GM21619 (cell line): ENCODE results near the gene TSPAN4.

ENCODE experiments used
- ATAC-seq: cut with Tn5 transposase; IDR thresholded peaks from one replicate; pipeline ENCODE4 v1.9.1; 2021; ENCODE audit not compliant: unreplicated experiment

Gene TSPAN4

DNA sequence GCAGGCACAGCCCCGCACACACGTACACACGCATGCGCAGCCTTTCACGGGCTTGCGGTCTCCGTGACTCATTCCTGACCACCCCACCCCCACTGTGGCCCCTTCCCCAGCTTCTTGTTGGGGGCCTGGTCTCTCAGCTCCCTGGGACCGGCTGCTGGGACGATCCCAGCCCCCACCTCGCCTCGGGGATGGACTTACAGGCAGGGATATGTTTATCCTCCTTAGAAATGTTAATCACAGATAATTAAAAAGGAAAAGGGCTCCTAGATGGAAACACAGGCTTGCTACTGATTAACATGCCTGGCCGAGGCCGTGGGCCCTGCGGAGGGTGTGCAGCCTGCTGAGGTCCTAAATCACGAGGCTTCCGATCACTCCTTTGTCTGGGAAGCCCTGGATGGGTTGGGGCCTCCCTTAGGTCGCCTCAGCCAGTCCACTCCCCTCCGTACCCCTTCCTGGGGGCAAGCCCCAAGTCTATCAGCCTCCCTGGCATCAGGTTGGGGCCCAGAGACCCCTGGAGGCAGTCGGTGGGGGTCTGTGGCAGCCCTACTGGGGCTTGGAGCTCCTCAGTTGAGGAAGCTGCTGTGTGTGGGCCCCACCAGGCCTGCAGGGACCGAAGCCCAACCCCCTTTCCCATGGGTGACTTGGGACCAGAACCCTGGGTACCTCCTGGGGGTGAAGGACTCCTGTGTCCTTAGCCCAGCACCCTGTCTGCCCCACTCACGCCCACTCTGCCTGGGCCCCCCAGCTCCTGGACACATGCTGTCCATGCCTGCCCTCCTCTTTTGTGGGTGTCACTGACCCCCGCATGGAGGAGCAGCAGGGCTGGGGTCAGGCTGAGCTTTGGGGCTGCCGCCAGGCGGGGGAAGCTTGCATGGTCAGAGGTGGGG lies 20.6 kb downstream of the TSPAN4 start:
- no peak for ATAC-seq

DNA sequence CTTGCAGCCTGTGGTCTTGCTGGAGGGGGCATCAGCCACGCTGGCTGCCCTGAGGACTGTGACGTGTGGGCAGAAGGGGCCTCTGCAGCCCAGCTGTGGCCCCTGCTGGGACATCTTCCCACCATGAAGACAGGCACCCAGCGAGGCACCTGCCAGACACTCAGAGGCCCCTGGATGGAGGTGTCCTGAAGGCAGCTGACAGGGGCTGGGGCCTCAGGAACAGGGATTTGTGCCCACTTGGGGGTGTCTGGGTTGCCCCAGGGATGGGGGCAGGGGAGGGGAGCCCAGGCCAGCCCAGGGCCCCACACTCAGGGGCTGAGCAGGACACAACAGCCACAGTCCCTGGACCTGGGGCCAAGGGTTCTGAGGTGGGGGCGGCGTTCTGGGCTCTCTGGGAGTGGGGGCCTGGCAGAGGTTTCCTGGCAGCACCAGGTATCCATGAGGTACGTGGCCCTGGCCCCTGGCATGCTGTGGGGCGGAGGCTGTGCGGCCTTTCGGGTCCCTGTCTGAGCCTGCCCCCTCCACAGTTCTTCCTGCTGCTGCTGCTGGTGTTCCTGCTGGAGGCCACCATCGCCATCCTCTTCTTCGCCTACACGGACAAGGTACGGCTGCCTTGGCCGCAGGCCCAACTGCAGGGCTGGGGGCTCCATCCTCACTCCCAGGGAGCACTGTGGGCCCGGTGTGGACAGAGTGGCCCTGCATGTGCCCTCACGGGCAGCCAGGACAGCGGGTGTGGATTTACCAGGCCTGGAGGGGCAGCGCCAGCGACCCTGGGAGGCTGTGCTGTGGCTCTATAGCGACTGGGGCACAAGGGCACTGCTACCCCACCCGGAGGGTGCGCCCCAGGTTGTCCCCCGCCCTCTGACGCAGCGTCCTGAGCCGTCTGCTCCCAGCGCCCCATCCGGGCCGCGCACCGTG lies 21.5 kb downstream of the TSPAN4 start:
- no peak for ATAC-seq

DNA sequence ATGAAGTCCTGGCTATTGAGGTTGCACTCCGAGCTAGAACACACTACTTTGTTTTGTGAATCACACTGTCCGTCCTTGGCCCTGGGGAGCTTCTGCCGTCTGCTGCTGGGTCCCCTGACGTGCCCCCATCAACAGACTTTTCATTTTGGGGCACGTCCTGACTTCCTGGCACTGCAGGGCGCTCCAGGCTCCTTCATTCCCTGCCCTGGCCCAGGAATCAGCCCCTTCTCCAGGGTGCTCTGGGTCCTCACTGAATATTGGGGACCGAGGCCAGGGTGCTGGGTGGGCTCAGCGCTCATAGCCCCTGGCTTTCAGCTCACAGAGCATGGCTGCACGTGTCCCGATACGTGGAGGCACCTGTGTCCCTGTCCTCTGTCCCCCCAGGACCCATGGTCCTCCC lies 22.2 kb downstream of the TSPAN4 start:
- ATAC-seq = no peak

DNA sequence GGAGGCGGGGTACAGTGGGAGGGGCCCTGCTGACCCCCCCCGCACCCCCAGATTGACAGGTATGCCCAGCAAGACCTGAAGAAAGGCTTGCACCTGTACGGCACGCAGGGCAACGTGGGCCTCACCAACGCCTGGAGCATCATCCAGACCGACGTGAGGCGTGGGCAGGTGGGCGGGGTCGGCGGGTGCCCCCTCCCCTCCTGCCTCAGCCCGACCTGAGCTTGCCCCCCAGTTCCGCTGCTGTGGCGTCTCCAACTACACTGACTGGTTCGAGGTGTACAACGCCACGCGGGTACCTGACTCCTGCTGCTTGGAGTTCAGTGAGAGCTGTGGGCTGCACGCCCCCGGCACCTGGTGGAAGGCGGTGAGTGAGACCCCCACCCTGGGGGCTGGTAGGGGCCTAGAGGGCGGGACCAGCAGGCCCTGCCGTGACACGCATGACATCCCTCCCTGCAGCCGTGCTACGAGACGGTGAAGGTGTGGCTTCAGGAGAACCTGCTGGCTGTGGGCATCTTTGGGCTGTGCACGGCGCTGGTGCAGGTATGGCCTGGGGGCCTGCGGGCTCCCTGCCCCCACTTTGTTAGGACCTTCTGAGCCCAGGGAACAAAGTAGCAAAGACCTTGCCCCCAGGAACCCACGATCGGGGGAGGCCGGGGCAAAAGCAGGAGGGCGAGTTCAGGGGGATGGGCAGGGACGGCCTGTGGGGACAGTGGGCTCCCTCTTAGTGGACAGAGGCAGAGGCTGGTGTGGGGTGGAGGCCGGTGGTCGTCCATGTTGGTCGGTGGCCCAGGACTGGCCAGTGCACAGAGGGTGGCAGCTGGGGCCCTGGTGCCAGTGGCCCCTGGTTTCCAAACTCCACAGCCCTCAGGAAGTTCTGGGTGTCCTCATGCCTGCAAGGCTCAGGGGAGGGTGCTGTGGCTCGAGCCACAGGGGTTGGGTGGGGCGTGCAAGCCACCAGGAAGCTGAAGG lies 23.1 kb downstream of the TSPAN4 start:
- no peak for ATAC-seq

- no peak for ATAC-seq
Measured at GRCh38 chr11:866481-866880, 23.8 kb downstream of the TSPAN4 start.

DNA sequence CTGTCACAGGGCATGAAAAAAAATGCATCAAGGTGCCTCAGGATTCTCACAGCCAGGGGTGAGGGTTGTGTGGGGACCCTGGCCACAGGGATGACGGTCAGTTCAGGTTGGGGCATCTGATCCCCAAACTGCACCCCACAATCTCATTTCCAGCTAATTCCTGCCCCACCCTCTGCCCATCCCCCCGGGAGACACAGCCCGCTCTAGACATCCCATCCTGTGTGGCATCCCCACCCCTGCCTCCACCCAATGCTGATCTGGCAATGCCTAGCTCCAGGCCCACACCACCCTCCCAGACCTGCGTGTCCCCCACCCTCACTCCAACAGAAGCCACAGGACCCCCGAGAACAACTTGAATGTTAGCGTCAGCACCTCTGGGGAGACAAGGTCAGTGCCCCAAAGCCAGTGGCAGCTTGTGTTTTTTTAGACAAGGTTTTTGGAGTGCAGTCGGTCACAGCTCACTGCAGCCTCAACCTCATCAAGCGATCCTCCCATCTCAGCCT lies 25.3 kb downstream of the TSPAN4 start:
- ATAC-seq = no peak

GRCh38 chr11:868394-868793 lies 25.7 kb downstream of the TSPAN4 start:
- no peak for ATAC-seq

DNA sequence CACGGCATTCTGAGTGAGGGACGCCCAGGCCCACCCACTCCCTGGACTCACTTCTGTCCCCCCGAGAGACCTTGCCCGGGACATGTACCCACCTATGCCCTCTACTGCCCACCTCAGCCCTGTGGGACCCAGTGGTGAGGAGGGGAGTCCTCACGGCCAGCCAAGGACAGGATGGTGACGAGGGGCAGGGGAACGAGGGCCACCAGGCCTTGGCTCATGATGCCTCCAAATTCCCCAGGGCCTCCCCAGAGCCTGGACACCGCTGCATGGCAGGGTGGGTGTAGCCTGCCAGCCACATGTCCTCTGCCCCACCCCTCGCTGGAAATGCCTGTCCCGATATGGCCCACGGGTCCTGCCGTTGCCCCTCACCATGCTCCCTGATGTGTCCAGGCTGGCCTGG lies 26.1 kb downstream of the TSPAN4 start:
- no peak for ATAC-seq

DNA sequence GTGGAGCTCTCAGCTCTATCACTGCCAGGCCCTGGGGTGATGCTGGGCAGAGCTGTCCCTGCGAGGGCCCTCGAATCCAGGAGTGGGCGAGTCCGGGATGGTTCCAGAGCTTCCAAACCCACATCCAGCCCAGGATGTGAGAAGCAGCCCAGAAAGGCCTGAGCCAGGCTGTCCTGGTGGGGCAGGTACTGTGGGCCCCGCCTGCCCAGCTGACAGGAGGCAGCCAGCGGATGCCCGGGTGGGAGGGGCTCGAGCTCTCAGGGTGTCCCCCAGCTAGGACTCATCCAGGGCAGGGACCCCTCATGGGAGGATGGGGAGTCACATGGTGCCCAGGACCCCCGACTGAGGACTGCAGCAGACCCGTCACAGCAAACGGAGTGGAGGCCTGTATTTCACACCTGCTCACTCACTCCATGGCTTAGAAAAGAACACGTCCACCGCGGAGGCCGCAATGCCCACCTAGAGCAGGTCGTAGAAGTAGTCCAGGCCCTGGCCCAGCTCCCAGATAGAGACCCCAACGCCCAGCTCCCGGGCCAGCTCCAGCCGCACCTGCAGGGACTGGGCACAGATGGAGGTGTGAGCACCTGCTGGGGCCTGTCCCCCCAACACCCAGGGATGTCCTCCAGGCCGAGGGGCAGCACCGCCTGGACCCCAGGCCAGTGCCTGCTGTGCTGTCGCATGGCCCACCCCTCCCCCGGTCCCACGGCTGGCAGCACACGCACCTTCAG lies 26.9 kb downstream of the TSPAN4 start:
- no peak for ATAC-seq

DNA sequence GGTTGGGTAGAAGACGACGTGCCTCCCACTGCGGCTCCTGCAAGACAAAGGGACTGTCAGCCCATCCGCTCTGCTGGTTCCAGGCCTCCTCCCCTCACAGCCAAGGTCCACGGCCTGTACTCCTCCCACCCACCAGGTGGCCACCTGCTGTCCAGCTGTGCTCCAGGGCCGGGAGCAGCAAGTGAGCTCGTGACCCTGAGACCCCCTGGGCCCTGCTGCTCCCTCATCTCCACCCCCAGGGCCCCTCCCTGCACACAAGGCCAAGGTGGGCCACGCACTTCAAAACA lies 27.4 kb downstream of the TSPAN4 start:
- ATAC-seq = no peak

- no peak for ATAC-seq
Measured at GRCh38 chr11:870418-870817, 27.8 kb downstream of the TSPAN4 start.

- ATAC-seq = no peak
Measured at GRCh38 chr11:871472-871871, 28.8 kb downstream of the TSPAN4 start.

DNA sequence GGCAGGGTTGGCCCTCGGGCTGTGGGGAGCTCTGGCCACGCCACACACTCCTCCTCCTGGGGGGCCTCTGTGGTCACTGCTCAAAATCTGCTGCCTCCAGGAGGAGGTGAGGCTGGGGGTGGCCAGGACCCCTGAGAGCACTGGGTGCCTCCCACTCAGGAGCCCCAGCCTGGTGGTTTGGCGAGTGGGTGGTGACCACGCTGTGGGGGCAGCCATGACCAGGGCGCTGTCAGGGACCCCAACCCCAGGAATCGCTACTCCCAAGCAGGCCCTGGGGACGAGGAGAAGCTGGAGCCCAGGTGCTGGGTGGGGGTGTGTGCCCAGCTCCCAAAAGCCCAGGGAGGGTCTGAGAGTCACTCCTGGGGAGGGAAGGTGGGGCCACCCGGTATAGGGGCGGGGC lies 30.1 kb downstream of the TSPAN4 start:
- ATAC-seq = no peak

GRCh38 chr11:873706-874105 lies 31.1 kb downstream of the TSPAN4 start:
- no peak for ATAC-seq

- ATAC-seq = no peak
Measured at GRCh38 chr11:875203-875602, 32.6 kb downstream of the TSPAN4 start.

DNA sequence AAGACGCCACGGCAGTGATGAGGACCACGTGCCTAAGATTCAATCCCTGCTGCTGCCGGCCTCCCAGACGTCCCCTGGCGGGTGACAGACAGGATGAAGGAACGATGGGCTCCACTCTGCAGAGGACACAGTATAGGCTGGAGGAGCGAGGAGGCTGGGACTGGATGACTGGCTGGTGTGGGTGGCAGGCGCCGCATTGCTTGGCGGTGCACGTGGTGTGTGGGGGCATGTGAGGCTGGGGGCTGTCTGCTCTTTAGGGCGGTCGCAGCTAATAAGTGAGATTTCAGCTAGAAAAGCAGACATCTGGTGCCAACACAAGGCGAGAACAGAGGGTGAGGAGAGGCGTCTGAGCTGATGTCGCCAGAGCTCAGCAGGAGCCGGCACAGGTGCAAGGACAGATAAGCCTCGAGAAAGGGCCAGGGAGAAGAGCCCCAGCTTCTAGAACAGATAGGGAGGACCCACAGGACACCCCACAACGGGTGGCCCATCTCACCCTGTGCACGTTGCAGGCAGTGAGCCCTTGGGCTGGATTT lies 33.2 kb downstream of the TSPAN4 start:
- ATAC-seq = no peak

DNA sequence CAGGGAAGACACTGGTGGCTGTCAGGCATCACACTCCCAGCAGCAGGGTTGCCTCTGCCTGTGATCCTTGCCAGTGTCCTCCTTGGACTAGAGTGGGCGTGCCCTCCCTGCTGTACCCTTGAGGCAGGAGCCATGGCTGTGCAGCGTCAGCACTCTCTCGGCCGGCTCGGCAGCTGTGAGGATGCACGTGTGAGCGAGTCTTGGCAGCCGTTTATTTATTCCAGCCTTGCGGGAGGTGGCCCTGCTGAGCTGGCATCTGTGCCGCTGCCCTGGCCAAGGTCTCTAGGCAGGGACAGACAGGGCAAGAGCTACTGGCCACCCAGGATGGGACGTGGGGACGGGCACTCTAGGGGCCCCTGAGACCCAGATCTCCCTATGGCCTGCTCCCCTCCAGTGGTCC lies 33.9 kb downstream of the TSPAN4 start:
- ATAC-seq = no peak

- ATAC-seq = no peak
Measured at GRCh38 chr11:877565-877964, 34.9 kb downstream of the TSPAN4 start.

- no peak for ATAC-seq
Measured at GRCh38 chr11:880447-880846, 37.8 kb downstream of the TSPAN4 start.

GRCh38 chr11:882596-882995 lies 39.9 kb downstream of the TSPAN4 start:
- ATAC-seq = no peak
